CD4-positive, alpha-beta T cell treated with Interleukin-21 for 1 hour (primary cell): ENCODE data around the gene ZNF438.
"Not testable (repeated sequence)": the region's sequence is repeated elsewhere in the genome, so short reads cannot be mapped to it uniquely, and the experiment has no call there.

Experiments used
- DNase-seq: peaks from one replicate; pipeline ENCODE4 v3.0.0-alpha.2; 2020

ZNF438 gene

DNA sequence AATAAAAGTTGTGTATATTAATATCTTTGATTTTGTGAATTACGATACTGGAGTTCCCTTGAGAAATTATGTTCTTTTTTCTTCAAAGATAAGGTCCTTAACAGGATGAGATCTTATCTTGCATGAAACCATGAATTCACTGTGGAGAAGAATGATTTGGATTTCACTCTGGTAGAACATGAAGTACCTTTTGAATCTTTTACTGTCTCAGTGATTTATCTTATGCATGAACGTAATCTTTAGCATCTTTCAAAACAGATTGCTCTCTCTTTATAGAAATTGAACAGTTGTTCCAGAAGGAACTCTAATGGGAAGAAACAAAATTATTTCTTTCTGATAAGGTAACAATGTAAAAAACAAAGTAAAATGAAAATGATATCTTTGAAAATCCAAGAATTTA lies 11.0 kb upstream of the ZNF438 start:
- DNase-seq = no peak

DNA sequence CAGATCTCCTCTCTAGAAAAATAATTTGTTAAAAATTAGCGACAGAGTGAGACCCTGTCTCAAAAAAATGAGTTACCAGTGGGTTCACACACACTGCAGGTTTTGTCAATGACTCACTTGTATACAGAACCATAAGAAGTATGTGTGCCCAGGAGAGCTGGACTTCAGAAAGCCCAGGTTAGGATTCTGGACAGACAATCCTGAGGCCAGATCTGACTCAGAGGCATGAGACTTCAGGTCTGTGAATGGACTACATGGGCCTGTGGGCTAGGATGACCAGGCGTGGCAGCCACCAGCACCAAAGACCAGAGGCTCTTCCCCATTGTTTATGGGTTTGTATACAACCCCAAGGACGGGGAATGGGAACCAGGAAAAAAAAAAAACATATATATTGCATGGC lies 9.3 kb upstream of the ZNF438 start:
- DNase-seq = no peak

DNA sequence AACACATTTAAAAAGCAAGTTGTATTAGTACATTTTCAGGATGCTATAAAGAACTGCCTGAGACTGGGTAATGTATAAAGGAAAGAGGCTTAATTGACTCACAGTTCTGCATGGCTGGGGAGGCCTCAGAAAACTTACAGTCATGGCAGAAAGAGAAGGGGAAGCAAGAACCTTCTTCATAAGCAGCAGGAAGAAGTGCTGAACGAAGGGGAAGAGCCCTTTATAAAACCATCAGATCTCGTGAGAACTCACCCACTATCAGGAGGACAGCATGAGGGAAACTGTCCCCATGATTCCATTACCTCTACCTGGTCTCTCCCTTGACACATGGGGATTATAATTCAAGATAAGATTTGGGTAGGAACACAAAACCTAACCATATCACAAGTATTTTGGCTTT lies 7.3 kb upstream of the ZNF438 start:
- not testable (repeated sequence) for DNase-seq

DNA sequence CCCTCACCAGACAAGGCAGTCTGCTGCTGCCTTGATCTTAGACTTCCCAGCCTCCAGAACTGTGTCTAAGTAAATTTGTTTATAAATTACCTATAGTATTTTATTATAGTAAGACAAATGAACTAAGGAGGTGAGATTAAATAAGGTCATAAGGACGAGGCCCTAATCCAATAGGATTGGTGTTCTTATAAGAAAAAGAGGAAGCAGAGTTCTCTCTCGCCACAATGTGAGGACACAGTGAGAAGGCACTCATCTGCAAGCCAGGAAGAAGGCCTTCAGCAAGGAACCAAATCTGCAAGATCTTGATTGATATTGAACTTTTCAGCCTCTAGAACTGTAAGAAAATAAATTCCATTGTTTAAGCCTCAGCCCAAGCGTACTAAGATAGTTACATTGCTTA lies 6.1 kb upstream of the ZNF438 start:
- DNase-seq = no peak

DNA sequence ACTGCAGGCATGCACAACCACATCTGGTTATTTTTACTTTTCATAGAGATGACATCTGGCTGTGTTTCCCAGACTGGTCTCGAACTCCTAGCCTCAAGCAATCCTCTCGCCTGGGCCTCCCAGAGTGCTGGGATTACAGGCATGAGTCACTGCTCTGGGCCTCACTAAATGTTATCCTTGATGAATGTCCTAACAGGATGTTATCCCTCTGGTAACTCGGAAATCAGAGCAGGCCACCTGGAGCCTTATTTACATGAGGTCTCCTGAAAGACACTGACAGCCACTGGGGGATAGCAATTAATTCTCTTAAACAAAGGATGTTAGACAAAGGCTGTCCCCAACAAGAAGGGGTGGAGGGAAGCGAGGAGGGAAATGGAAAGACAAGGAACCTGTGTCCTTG lies 4.5 kb upstream of the ZNF438 start:
- DNase-seq = no peak

DNA sequence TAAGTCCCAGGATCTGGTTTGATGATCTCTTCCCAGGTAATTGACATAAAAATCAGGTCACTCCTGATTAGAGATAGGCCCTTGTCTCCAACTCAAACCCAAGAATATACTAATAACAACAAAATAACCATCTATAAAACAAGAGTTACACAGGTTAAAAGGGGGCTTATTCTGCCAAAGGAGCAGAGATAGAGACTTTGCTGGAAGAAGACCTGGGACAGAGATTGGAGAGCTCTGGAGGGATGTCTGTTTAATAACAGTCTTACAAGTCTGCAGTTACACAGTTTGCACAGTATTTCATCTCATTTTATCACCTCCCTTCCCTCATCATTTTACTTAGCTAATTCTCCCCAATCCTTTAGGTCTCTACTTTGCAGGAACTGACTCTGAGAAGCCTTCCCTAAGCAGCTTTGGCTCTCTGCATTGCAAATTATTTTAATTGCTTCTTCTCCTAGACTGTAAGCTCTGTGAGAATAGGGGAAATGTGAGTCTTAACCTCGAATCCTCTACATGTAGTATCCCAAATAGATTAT lies 3.7 kb upstream of the ZNF438 start:
- no peak for DNase-seq

DNA sequence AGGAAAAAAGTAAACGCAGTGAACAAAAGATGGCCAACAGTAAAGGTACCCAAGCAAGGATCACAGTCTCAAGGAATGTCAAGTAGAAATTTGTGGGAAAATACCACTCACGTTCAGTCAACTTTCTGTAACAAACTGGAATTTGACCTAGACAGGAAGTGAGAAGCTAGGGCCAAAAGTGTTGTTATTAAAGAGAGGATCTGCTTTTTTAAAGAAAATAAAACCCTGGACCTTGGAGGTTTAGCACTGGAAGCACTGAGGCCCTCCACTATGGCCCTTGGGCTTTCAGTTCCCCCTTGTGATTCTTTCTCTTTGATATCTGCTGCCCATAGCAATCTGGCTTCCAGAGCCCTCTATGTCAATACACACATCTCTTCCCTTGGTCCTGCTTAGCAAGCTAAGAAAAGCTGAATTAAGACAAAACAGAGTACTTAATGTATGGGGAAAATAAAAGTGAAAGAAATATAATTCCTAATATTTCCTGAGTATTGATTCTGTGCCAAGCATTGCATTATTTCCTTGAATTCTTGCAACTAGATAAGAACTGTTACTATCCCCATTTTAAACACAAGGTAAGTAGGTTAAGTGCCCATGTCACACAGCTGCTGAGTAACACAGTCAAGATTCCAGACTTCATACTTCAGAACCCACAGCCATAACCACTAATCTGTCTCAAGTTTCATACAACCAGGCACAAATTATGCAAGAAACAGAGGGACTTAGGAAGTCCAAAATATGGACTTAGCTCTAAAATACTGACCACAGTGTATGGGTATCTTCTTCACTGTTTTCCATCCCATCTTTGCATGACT lies 2.6 kb upstream of the ZNF438 start:
- no peak for DNase-seq

DNA sequence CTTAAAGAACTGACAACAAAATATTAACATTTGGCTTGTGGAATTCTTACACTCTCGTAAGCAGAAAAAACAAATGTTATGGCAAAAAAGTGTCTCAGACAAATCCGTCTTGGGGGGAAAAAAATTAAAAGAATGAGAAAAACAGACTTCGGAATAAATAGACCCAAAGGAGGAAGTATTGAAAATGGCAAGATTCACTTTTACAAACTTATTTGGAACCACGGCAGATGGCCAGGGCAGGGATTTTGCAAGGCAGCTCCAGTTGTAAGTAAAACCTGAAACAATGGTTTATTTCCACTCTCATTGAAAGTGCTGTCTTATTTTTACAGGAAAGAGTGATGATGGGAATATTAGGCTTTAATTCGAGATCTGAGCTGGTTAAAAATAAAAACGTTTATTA lies 1.5 kb upstream of the ZNF438 start:
- no peak for DNase-seq

DNA sequence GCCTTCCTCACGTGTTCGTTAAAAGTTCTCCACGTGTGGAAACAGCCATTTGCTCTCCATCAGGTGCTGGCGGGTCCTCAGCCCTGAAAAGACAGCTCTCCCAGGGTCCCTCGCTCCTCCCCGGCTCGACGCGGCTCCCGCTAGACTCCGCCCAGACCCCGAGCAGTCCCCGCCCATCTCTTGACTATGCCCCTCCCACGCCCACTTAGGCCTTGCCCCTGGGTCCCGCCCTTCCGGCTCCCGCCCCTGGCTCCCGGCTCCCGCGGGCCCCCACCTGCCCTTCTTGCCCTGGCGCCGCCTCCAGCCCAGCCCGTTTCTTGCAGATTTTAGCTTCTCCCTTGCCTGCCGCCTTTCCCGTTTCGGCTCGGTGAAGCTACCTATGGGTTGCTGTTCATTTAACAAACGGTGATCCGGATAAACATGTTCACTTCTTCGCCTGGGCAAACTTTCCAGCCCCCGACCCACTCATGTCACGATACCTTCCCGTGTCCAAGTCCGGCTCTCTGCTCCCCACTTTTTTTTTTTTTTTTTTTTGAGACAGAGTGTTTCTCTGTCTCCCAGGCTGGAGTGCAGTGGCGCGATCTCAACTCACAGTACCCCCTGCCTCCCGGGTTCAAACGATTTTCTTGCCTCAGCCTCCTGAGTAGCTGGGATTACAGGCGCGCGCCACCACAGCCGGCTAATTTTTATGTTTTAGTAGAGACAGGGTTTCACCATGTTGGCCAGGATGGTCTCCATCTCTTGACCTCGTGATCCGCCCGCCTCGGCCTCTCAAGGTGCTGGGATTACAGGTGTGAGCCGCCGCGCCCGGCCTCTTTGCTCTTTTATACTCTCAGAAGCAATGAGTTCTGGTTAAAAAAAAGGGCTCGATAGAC lies 830 bp upstream of the ZNF438 start:
- DNase-seq = peak; percentile 96

DNA sequence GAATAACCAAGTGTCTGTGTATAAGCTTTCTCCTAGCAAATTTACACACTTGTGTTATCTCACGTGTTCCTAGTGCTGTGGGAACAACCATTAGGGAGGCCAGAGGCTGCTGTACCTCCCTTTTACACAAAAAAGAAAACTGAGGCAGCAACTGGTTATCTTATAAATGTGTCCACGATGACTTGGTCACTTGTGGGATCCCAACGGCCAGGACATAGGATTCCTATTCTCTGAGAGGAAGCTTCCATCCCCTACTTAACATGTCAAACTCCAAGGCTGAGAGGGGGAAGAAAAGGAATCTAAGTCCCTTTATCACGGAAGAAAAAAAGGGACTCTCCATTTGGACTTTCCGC lies 484 bp downstream of the ZNF438 start:
- no peak for DNase-seq

DNA sequence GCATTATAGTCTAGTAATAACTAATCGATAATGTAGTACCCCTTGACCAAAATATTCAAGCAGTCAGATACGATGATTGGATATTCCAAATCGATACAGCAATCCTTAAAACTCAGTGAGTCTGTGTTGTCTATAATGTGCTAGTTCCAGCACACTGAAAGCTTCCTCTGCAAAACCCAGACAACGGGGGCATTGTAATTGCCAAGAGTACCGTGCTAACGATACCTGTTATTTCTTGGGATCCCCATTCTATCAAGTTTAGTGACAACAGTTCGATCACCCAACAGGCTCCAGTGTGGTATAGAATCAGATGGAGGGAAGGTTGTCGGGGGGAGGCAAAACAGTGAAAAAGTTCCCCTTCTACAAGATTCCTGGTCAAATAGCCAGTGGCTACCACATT lies 865 bp downstream of the ZNF438 start:
- DNase-seq = no peak

DNA sequence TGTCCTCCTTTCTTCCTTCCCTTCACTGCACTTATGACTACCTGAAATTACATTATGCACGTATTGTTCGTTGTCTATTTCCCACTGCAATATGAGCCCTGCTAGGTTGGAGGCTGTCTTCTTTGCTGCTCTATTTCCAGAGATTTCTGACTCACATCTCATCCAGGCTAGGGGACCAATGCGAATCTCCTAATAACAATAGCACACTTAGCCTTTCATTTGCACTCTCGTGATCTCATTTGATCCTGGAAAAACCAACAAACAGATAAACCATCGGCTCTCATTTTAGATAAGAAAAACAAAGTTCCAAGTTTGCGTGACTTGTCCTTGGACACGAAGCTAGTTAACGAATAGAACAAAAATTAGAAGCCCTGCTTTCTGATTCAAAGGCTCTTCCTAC lies 1.4 kb downstream of the ZNF438 start:
- no peak for DNase-seq

DNA sequence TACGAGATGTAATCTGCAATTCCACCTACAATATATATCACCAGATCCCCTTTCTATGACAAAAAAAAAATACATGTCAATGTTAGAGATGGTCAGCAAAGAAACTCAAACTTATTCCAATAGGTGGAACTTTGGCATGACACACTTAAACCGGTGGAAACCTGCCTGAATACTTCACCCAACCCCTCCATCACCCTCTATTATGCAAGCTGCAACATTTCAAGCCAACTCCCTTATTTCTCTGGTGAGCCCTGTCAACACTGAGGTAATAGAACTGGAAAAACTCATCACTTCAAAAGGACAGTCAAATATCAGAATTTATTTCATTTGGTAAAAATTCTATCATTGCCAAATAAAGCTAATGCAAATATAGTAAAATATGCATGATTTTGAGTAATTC lies 3.6 kb downstream of the ZNF438 start:
- DNase-seq = no peak

DNA sequence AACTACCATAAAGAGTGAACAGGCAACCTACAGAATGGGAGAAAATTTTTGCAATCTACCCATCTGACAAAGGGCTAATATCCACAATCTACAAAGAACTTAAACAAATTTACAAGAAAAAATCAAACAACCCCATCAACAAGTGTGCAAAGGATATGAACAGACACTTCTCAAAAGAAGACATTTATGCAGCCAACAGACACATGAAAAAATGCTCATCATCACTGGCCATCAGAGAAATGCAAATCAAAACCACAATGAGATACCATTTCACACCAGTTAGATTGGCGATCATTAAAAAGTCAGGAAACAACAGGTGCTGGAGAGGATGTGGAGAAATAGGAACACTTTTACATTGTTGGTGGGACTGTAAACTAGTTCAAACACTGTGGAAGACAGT lies 5.4 kb downstream of the ZNF438 start:
- not testable (repeated sequence) for DNase-seq

DNA sequence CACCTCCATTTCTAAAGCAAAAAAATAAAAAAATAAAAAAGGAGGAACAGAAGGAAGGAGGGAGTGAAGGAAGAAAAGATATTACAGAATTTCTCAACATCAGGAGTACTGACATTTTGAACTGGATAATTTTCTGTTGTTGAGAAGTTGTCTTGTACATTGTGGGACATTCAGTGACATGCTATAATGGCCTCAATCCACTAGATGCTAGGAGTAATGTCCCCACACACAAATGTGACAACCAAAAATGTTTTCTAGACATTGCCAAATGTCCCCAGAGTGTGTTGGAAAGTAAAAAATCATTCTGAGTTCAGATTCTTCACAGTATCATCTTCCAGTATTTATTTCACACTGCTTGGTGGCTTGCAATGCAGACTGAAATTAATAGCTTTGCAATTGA lies 6.5 kb downstream of the ZNF438 start:
- DNase-seq = no peak

DNA sequence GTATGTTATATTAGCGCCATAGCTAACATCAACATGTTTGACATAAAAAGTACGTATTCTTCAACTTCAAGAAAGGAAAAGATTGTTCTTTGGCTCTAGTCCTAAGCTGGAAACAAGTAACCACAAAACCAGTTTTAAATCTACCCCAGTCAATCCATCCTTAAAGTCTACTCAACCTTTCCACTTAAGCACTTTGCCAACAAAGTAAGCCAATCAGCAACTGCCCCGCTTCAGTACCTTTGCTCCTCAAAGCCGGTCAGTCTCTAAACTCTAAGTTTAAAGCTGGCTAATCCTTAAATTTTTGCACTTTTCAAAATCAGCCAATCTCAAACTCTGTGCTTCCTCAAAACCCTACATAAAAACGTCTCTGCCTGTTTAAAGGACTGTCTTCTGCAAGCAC lies 8.1 kb downstream of the ZNF438 start:
- no peak for DNase-seq

DNA sequence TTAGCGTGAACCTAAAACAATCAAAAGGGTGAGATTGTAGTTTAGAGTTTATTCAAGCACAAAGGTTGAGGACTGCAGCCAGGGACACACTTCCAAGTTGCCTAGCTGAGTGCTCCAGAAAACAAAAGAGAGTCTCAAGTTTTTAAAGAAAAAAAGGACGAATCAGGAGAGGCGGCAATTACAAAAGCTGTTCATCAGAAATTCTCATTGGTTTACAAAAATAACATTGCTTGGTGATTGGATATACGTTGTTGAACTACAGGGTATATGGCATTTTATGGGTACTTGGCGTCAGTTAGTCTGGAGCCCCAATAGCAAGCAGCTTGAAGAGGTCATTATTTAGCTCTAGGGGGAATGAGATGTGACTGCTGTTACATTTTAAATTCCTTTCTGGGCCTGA lies 11.5 kb downstream of the ZNF438 start:
- no peak for DNase-seq

DNA sequence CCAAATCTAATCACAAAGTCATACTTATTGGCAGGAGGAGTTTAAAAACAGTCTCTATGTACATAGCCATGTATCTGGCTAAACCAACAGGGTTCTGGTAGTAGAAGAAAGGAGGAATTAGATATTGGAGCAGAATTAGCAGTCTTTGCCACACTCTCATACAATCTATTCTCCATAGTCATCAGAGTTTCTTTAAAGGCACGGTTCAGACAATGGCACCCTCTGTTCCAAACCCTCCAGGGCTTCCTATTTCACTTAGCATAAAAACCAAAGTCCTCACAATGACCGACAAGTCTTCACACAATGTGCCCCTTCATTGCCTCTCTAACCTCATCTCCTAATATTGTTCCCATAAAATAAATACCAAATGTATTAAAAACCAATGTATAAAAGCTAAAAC lies 12.7 kb downstream of the ZNF438 start:
- no peak for DNase-seq

DNA sequence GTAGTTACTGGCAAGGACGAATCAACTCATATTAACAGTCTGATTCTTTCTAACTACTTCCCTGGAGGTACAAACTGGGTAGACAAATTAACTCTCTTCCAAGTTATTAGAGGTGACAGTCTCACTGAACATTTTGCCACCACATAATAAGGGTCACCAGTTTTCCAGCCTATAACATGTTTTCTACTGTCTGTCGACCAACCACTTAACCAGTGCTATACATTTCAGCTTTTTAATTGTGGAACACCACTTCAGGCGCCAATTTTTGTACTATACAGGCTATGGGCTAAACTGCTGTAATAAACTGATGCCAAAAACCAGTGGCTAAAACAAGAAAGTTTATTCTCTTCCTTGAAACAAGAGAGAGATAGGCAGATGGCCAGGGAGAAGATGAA lies 13.3 kb downstream of the ZNF438 start:
- DNase-seq = no peak

DNA sequence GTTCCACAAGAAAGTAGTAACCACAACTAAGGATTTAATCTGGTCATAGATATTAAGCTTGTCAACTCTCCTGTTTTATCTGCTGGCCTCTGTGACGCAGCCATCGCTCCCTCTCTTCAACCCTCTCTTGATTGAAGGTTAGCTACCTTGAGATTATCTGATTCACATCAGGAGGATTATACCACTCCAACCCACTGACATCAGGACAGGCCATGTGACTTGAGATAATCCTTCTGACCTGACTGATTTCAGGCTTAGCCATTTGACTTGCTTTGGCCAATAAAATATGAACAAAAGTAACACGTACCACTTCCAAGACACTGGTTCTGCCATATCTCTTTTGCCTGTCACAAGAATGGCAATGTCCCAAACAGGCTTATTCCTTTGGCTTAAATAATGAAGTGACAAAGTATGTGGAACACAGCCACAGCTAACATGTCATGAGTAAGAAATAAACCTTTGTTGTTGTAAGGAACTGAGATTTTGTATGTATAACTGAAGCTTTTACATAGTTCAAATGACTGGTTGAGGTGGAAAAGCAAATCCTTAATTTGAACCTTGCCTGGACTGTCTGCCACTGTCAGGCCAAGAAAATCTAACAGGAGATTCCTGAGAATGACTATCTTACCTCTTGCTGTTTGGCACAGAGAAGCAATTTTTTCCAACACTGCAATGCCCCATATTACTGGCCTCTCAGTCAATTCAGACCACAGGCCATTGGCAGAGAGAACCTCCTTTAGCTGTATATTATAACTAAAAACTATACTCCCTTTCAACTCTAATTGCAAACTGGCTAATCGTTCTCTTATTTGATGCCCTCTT lies 13.9 kb downstream of the ZNF438 start:
- DNase-seq = no peak

DNA sequence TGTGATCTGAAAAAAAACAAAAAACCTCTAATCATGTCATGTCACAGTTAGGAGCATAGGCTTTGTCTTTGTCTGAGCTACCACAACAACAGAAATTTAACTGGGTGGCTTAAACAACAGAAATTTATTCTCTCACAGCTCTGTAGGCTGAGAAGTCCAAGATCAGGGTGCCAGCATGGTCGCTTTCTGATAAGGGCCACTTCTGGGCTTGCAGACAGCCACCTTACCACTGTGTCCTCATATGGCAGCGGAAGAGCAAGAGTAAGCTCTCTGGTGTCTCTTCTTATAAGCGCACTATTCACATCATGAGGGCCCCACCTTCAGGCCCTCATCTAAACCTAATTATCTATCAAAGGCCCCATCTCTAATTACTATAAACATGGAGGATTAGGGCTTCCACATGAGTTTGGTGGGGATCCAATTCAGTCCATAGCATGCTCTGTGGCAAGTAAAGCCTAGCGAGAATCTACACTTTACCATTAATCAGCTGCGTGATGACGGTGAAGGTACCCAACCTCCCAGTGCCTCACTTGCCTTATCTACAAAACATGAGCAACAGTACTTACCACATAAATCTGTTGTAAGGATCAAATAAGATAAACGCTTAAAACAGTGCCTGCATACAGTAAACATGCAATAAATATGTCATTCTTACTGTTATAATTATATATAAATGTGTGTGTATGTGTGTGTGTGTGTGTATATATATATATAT lies 17.3 kb downstream of the ZNF438 start:
- no peak for DNase-seq

DNA sequence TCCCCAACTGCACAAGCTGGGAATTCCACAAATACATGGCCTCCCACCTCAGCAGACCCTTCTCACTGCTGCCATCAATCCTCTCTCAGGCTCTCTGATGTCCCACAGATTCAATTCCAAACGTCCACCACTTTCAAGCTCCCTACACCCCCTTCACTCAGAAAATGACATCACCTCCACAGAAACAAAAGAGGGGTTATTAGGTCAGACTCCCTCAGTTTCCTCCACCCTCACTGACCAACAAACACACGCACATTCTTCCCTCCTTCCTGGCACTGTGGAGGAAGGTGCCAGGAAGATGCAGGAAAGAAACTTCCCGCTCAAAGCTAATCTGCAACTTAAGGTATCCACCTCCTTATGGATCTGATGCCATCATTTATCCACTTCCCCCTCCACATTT lies 18.3 kb downstream of the ZNF438 start:
- no peak for DNase-seq

DNA sequence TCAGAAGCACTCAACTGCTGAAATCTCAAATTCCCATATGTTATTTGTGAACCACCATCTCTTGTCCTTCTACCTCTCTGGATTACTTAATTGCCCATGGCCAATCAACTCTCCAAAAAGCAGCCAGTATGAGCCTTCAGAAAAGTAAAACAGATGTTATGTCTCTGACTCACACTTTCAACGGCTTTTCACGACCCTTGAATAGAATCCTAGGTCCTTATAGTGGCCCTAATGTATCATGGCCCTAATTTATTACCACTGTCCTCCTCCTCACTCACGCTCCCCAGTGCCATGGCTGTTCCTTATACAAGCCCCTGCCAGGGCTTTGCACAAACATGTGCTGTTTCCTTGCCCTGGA lies 20.0 kb downstream of the ZNF438 start:
- DNase-seq = no peak
